Cardiac muscle cell (in vitro differentiated cells and primary cell): Measurements from ENCODE around the gene PPP1R3C. TPM values are rescaled to one million over a fixed set of nuclear protein-coding genes. Genes with fewer than 3 reads are reported as not detected.
A peak's percentile ranks its signal among the peaks of the same experiment; 100 is the strongest.

Experiments used
- DNase-seq, 2 donors: peaks; one replicate each; pipeline versions ENCODE4 v3.0.0 to v3.0.0-alpha.2; 2010 to 2017; ENCODE audit warnings: low read depth in 1 of 2, low spot score in 1 of 2
- H3K27ac ChIP-seq: fragments of 200-600 bp; sonication (generic); 2 replicates; pipeline ENCODE4 v1.5.1; 2016
- H3K27me3 ChIP-seq: fragments of 200-600 bp; sonication (generic); 2 replicates; pipeline ENCODE4 v1.6.0; 2016; ENCODE audit warnings: control low read depth
- H3K36me3 ChIP-seq: fragments of 200-600 bp; sonication (generic); 2 replicates; pipeline ENCODE4 v1.5.1; 2016; ENCODE audit warnings: control low read depth
- H3K4me1 ChIP-seq: fragments of 200-600 bp; sonication (generic); 2 replicates; pipeline ENCODE4 v1.8.1; 2017; ENCODE audit warnings: low read depth, mild to moderate bottlenecking, mixed run types
- H3K4me3 ChIP-seq: fragments of 200-600 bp; sonication (generic); 2 replicates; pipeline ENCODE4 v1.5.1; 2016; ENCODE audit warnings: mild to moderate bottlenecking
- H3K9me3 ChIP-seq: fragments of 200-600 bp; sonication (generic); 2 replicates; pipeline ENCODE4 v1.5.1; 2017; ENCODE audit warnings: low read depth, mild to moderate bottlenecking, control low read depth
- CTCF ChIP-seq: IDR thresholded peaks from 2 replicates; pipeline ENCODE4 v1.5.1; 2012; ENCODE audit warnings: low read depth, mild to moderate bottlenecking, low read length
- polyA plus RNA-seq: library from polyadenylated mRNA; unstranded; fragments of >200 nt; fragmentation: Nextera tagmentation; extraction: Ambion mirVana; gene quantifications from 2 replicates; pipeline ENCODE4 v1.2.1, GENCODE V29; 2016
- total RNA-seq: library from RNA; depleted of rRNA; stranded (reverse); fragments of >200 nt; gene quantifications from 2 replicates; pipeline ENCODE4 v1.2.3, GENCODE V29; 2016

The PPP1R3C gene
- total RNA-seq (51.7 and 90.7 TPM in 2 replicates), polyA plus RNA-seq (52.1 and 81.4 TPM in 2 replicates)

- peak; percentile 30 for TF ChIP-seq CTCF
- H3K9me3 ChIP-seq, result no peaks in the 10 kb centered on the region
- peaks cover 39% of the 10 kb centered on the region for H3K4me1 ChIP-seq
- peak within 1 kb of the TSS; percentile 58 for H3K27ac ChIP-seq
- DNase-seq, result peak; percentile 93
- no peaks in the 10 kb centered on the region for H3K27me3 ChIP-seq
- H3K4me3 ChIP-seq, result peak within 1 kb of the TSS; percentile 77
- peaks cover 22% of the 10 kb centered on the region for H3K36me3 ChIP-seq
Observed at GRCh38 chr10:91632671-91633550, at the start of gene PPP1R3C. Gene PPP1R3C, minus strand, starts transcription at chr10:91633071. Its CDS starts 102 bp downstream, at chr10:91632969.

- no peak overlapping the region for H3K27ac ChIP-seq
- peaks cover 6% of the 10 kb centered on the region for H3K4me1 ChIP-seq
- DNase-seq, result peak; percentile 23 to 41
- H3K27me3 ChIP-seq, result no peaks in the 10 kb centered on the region
- no peaks in the 10 kb centered on the region for H3K36me3 ChIP-seq
- H3K9me3 ChIP-seq, result no peaks in the 10 kb centered on the region
- no peak for TF ChIP-seq CTCF
- no peak overlapping the region for H3K4me3 ChIP-seq
Observed at GRCh38 chr10:91681361-91682276, 48.7 kb upstream of the PPP1R3C start.

- H3K27me3 ChIP-seq, result no peaks in the 10 kb centered on the region
- DNase-seq, result no peak
Observed at GRCh38 chr10:91680487-91680886, 47.6 kb upstream of the PPP1R3C start.

DNA sequence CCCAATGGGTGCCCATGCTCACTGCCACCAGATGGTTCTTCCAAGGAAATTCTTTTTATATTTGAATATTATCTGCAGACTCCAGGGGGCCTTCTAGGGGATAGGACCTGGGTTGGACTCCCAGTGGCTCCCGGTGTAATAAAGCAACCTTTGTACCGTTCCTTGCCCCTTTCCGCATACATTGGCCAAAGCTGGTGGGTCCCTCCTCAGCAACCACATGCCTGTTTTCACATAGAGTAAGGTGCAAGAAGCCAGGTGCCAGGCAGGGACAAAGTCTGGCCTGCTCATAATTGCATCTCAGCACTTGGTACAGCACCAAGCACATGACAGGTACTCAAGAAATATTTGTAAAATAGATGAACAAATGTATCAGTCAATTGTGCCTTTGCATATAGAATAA, 46.4 kb upstream of the PPP1R3C start:
- H3K4me3 ChIP-seq, result no peak overlapping the region
- no peak overlapping the region for H3K27ac ChIP-seq
- H3K36me3 ChIP-seq, result no peaks in the 10 kb centered on the region
- peaks cover 6% of the 10 kb centered on the region for H3K4me1 ChIP-seq
- no peak for TF ChIP-seq CTCF
- no peak for DNase-seq
- H3K9me3 ChIP-seq, result no peaks in the 10 kb centered on the region
- H3K27me3 ChIP-seq, result no peaks in the 10 kb centered on the region

More at GRCh38 chr10:91680487-91680886, 47.6 kb upstream of the PPP1R3C start:
- no peaks in the 10 kb centered on the region for H3K36me3 ChIP-seq
- no peak for TF ChIP-seq CTCF
- H3K9me3 ChIP-seq, result no peaks in the 10 kb centered on the region
- H3K4me3 ChIP-seq, result no peak overlapping the region
- peaks cover 6% of the 10 kb centered on the region for H3K4me1 ChIP-seq
- no peak overlapping the region for H3K27ac ChIP-seq

- H3K27me3 ChIP-seq, result no peaks in the 10 kb centered on the region
- no peak overlapping the region for H3K27ac ChIP-seq
- no peaks in the 10 kb centered on the region for H3K36me3 ChIP-seq
- peaks cover 6% of the 10 kb centered on the region for H3K4me1 ChIP-seq
- TF ChIP-seq CTCF, result no peak
- no peaks in the 10 kb centered on the region for H3K9me3 ChIP-seq
- no peak overlapping the region for H3K4me3 ChIP-seq
- no peak for DNase-seq
Observed at GRCh38 chr10:91677911-91678310, 45.0 kb upstream of the PPP1R3C start.
